Activated naive CD4-positive, alpha-beta T cell treated with anti-CD3 and anti-CD28 coated beads, Interleukin-2, amount 50 U/mL, for 72 hours (primary cell): ENCODE measurements around the gene IL1RAPL2. TPM values are rescaled to one million over a fixed set of nuclear protein-coding genes. Genes with fewer than 3 reads are reported as not detected.

Source experiments
- ATAC-seq, 2 donors: fragments of 150-1000 bp; cut with Tn5 transposase; 2 replicates each; pipeline ENCODE4 v1.10.0; 2021; ENCODE audit warnings: mild to moderate bottlenecking in 2 of 2, moderate library complexity in 2 of 2
- DNase-seq, 2 donors: peaks; one replicate each; pipeline ENCODE4 v3.0.0; 2021 to 2022; ENCODE audit warnings: low spot score in 2 of 2
- H3K27ac Mint-ChIP-seq, 2 donors: one replicate each; pipeline ENCODE4 v1.8.0; 2022; ENCODE audit warnings: mild to moderate bottlenecking in 2 of 2, mixed read lengths in 2 of 2
- H3K36me3 Mint-ChIP-seq, 2 donors: one replicate each; pipeline ENCODE4 v1.8.0; 2022; ENCODE audit warnings: mixed read lengths in 2 of 2
- H3K9me3 Mint-ChIP-seq, 2 donors: one replicate each; pipeline ENCODE4 v1.8.0; 2022; ENCODE audit warnings: mixed read lengths in 2 of 2
- total RNA-seq, 2 donors: library from RNA; stranded (reverse); gene quantifications; one replicate each; pipeline ENCODE4 v1.2.3, GENCODE V29; 2022

IL1RAPL2 gene
- total RNA-seq, 2 donors from 2014 or later = not detected

- Mint-ChIP-seq H3K9me3 (no peaks in the 10 kb centered on the region), H3K36me3 (no peaks in the 10 kb centered on the region), H3K27ac (no peak overlapping the region)
- DNase-seq (no peak), ATAC-seq (no peak)
These were observed 898.6 kb downstream of the IL1RAPL2 start for GRCh38 chrX:105464618-105465017.

DNA sequence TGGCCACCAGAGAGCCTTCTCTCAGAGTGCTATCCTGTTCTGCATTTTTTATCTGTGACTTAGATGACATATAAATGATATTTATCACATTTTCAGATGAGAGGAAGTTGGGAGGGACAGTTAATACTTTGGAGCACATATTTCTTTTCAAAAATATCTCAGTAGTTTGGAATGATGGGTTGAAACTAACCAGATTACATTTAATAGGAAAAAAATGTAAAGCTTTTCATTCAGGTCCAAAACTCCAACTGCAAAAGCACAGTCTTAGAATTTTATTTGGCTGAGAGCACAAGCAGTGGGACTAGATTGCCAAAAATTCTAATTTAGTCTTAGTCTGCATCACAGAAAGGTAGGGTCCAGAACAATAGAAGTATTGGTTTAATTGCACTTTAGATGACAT, 902.7 kb downstream of the IL1RAPL2 start:
- Mint-ChIP-seq H3K9me3 (no peaks in the 10 kb centered on the region), H3K36me3 (no peaks in the 10 kb centered on the region), H3K27ac (no peak overlapping the region)
- no peak for DNase-seq
- no peak for ATAC-seq

DNA sequence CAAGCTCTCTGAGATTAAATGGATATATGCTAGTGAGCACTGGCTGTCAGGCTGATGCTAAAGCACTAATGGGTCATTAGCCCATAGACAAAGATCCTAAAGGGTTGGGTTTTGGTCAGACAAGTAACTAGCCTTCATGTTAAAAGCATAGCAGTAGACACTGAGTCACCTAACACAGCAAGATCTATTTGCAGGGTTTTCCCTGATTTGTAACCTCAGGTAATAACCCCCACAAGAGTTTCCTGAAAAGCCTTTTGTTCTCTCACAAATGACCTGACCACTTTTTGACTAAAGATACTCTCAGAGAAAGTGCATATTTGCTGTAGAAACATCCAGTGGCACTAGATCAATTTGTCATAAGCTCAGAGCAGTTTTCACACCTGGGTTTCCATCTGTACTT, 905.6 kb downstream of the IL1RAPL2 start:
- Mint-ChIP-seq H3K36me3 (no peaks in the 10 kb centered on the region), H3K9me3 (no peaks in the 10 kb centered on the region), H3K27ac (no peak overlapping the region)
- ATAC-seq = no peak
- no peak for DNase-seq

DNA sequence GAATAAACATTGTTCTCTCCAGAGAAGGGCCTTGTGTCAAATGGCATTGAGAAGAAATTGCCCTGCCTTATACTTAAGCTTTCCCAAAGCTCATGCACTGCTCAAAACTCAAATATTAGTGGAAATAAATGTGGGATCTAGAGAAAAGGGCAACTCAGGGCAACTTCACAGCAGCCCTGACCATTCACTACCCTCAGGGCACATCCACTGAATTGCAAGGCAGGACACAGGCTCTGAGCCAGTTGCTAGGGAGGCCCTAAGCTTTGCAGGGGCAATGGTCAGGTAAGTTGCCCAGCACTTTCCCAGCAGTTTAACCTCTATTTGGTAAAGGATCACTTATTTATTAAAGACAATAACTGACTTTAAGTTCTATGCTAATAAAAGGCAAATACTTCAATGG, 909.8 kb downstream of the IL1RAPL2 start:
- DNase-seq = no peak
- Mint-ChIP-seq H3K27ac (no peak overlapping the region), H3K36me3 (no peaks in the 10 kb centered on the region), H3K9me3 (peaks cover 6% of the 10 kb centered on the region in 2 donors)
- no peak for ATAC-seq

DNA sequence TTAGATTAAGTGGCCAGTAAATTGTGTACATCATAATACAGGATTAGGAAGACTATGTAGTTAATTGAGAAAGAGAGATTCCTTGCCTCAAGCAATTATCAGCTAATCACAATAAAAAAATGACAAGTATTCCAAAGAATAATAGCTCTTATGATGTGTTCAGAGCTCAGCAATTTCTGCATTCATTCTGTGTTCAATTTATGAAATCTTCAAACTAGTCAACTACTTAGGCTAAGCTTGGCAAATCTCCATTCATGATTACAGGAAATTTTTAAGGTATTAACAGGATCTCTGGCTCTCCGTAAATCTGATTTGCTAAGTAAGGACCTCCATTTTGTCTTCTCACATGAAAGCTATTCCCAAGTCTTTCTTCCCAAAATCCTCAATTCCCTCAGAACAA, 911.4 kb downstream of the IL1RAPL2 start:
- no peaks in the 10 kb centered on the region for H3K36me3 Mint-ChIP-seq
- no peak overlapping the region for H3K27ac Mint-ChIP-seq
- H3K9me3 Mint-ChIP-seq = peaks cover 6% of the 10 kb centered on the region in 2 donors
- DNase-seq (no peak), ATAC-seq (no peak)

GRCh38 chrX:105480646-105481310, 914.8 kb downstream of the IL1RAPL2 start:
- DNase-seq (no peak), ATAC-seq (no peak)
- no peak overlapping the region for H3K27ac Mint-ChIP-seq
- no peaks in the 10 kb centered on the region for H3K36me3 Mint-ChIP-seq
- peaks cover 10 to 16% of the 10 kb centered on the region in 2 donors for H3K9me3 Mint-ChIP-seq

GRCh38 chrX:105483011-105483410, 917.0 kb downstream of the IL1RAPL2 start:
- peaks cover 11 to 16% of the 10 kb centered on the region in 2 donors for H3K9me3 Mint-ChIP-seq
- H3K27ac Mint-ChIP-seq = no peak overlapping the region
- DNase-seq (no peak), ATAC-seq (no peak)
- no peaks in the 10 kb centered on the region for H3K36me3 Mint-ChIP-seq

- H3K27ac Mint-ChIP-seq = no peak overlapping the region
- peaks cover 4 to 5% of the 10 kb centered on the region in 2 donors for H3K9me3 Mint-ChIP-seq
- DNase-seq (no peak), ATAC-seq (no peak)
- no peaks in the 10 kb centered on the region for H3K36me3 Mint-ChIP-seq
These were observed 922.7 kb downstream of the IL1RAPL2 start for GRCh38 chrX:105488716-105489115.

GRCh38 chrX:105495376-105495775, 929.4 kb downstream of the IL1RAPL2 start:
- Mint-ChIP-seq H3K27ac (no peak overlapping the region), H3K9me3 (no peaks in the 10 kb centered on the region), H3K36me3 (no peaks in the 10 kb centered on the region)
- DNase-seq (no peak), ATAC-seq (no peak)

GRCh38 chrX:105502336-105502735, 936.3 kb downstream of the IL1RAPL2 start:
- DNase-seq = no peak
- no peak overlapping the region for H3K27ac Mint-ChIP-seq
- ATAC-seq = no peak
- H3K9me3 Mint-ChIP-seq = peaks cover 0 to 4% of the 10 kb centered on the region in 2 donors
- no peaks in the 10 kb centered on the region for H3K36me3 Mint-ChIP-seq

DNA sequence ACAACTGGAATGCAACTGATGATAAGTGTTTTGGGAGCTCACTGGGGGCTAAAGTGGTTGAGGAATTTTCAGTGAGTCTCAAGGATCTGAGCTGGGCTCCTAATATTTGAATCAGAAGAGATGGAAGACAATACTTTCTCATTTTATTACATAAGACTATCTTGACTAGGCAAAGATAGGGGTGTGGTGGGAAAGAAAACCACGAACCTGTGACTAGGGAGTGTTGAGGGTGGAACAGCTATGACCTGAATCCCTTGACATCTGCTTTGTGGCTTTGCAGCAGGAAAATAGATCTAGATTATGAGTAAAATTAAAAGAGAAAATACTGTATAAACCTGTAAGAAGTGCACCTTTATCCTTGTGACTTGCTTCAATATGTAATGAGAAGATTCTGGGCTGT, 949.6 kb downstream of the IL1RAPL2 start:
- Mint-ChIP-seq H3K9me3 (peaks cover 7 to 13% of the 10 kb centered on the region in 2 donors), H3K27ac (no peak overlapping the region), H3K36me3 (no peaks in the 10 kb centered on the region)
- no peak for ATAC-seq
- no peak for DNase-seq

DNA sequence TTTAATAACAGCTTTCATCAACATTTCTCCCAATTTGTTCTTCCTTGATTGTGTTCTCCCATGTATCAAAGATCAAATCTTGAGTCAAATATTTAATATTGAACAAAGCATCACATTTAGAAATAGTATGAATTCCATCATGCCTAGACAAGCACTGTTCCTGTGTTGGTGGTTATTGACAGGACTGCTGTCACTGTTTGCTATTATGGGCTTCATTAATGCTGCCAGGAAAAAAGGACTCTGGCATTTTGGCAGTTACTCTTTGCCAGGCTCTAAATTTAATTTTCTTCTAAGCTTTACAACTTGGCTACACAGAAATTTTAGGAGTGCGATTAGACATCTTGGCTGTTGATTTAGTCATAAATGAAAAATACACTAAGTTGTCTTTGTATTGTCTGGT, 960.4 kb downstream of the IL1RAPL2 start:
- DNase-seq (no peak), ATAC-seq (no peak)
- H3K36me3 Mint-ChIP-seq = no peaks in the 10 kb centered on the region
- H3K9me3 Mint-ChIP-seq = peaks cover 0 to 6% of the 10 kb centered on the region in 2 donors
- no peak overlapping the region for H3K27ac Mint-ChIP-seq

- ATAC-seq = no peak
These were observed 961.8 kb downstream of the IL1RAPL2 start for GRCh38 chrX:105527759-105528158.

GRCh38 chrX:105533951-105534350, 968.0 kb downstream of the IL1RAPL2 start:
- ATAC-seq (no peak), DNase-seq (no peak)
- H3K9me3 Mint-ChIP-seq = peaks cover 2% of the 10 kb centered on the region in 2 donors
- no peak overlapping the region for H3K27ac Mint-ChIP-seq
- H3K36me3 Mint-ChIP-seq = no peaks in the 10 kb centered on the region

More at GRCh38 chrX:105527759-105528158, 961.8 kb downstream of the IL1RAPL2 start:
- no peak for DNase-seq
- H3K36me3 Mint-ChIP-seq = no peaks in the 10 kb centered on the region
- peaks cover 0 to 6% of the 10 kb centered on the region in 2 donors for H3K9me3 Mint-ChIP-seq
- no peak overlapping the region for H3K27ac Mint-ChIP-seq

- Mint-ChIP-seq H3K9me3 (peaks cover 6 to 10% of the 10 kb centered on the region in 2 donors), H3K36me3 (no peaks in the 10 kb centered on the region), H3K27ac (no peak overlapping the region)
- ATAC-seq = no peak
- no peak for DNase-seq
These were observed 977.3 kb downstream of the IL1RAPL2 start for GRCh38 chrX:105543283-105543682.

DNA sequence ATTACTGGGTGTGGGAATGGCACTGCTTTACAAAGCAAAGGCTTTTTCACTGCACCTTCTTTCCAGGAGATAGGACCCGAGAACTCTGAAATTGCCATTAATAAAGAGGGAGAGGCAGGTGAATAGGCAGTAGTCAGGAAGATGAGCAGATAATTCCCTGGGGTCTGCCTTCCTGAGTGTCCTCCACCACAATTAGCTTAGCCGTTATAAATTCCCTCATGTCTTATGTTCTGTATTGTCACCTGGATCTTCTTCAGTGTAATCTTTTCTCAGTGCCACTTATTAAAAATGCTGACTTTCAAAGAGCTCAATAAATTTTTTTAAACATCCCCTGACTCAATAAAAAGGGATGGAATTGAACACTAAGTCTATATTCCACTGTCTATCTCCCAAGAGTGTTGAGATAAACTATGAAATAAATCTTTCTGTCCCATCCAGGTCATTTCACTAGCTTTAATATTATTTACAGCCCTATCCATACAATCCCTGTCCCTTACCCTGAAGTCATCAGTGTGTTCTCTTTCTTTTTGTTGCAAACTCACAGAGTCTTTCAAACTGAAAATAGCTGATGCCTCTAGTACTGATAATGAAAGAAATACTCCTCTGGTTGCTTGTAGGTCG, 984.2 kb downstream of the IL1RAPL2 start:
- H3K36me3 Mint-ChIP-seq = no peaks in the 10 kb centered on the region
- DNase-seq = no peak
- no peak overlapping the region for H3K27ac Mint-ChIP-seq
- ATAC-seq = no peak
- H3K9me3 Mint-ChIP-seq = no peaks in the 10 kb centered on the region

DNA sequence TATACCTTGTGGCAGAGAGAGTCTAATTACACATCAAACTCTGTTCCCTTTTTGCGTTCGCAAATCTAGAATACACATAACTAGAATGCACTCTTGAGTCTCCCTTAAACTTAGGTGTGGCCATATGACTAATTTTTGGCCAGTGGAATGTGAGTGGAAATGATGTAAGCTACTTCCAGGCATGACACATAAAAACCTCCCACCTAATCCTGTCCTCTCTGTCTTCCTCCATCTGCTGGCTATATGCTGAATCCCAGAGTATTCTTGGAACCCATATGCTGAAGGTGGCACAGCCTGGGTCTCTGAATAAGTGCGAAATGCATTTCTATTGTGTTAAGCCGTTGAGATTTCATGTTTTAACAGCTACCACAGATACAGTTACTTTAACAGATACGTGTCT, 986.4 kb downstream of the IL1RAPL2 start:
- no peaks in the 10 kb centered on the region for H3K9me3 Mint-ChIP-seq
- H3K36me3 Mint-ChIP-seq = no peaks in the 10 kb centered on the region
- ATAC-seq (no peak), DNase-seq (no peak)
- no peak overlapping the region for H3K27ac Mint-ChIP-seq

- no peak overlapping the region for H3K27ac Mint-ChIP-seq
- no peak for ATAC-seq
- no peaks in the 10 kb centered on the region for H3K9me3 Mint-ChIP-seq
- DNase-seq = no peak
- H3K36me3 Mint-ChIP-seq = no peaks in the 10 kb centered on the region
These were observed 987.1 kb downstream of the IL1RAPL2 start for GRCh38 chrX:105553118-105553517.
